NCI-H2227 treated with DMSO at 0.1 percent for 48 hours (cell line): ENCODE results near the gene CACNA2D1.
"Not testable (repeated sequence)": the region's sequence is repeated elsewhere in the genome, so short reads cannot be mapped to it uniquely, and the experiment has no call there.

Experiments
- DNase-seq: peaks from one replicate; lab custom pipeline; 2025; lab: John Stamatoyannopoulos, UW

The CACNA2D1 gene

GRCh38 chr7:82393076-82393839 lies 50.3 kb downstream of the CACNA2D1 start:
- DNase-seq: no peak

- DNase-seq: no peak
Measured at GRCh38 chr7:82390936-82391335, 52.6 kb downstream of the CACNA2D1 start.

DNA sequence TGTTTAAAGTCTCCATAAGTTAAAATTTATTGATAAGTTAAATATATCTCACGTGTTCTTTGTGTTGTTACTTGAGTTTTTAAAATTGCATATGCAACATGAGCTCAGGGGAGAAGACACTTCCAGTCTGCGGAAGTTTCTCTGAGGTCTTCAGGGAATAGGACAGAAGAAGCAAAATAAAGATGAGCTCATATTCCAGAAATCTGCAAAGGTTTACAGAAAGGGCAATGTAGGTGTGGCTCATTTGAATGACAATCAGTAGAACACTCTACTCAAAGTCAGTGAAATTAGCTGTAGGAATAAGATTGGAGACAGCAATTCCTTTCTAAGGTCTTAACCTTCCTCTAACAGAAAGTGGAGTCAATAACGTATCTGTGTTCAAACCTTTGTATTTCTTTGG lies 53.7 kb downstream of the CACNA2D1 start:
- no peak for DNase-seq

DNA sequence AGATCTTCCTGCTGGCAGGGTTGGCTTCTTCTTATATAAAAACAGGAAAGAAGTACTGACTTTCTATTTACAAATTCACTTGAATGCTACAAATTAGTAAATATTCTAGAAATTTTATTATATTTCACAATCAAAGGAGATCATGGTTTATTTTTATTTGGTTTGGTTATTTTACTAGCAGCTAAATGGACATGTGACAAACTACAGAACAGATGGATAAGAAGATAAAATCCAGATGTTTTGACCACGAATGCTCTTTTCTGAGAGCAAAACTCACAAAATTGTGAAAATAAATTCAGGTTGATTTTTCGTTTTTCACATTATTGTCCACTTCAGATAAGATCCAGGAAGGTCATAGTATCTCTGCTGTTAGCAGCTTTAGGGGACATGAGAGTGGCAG lies 55.4 kb downstream of the CACNA2D1 start:
- no peak for DNase-seq

- DNase-seq: not testable (repeated sequence)
Measured at GRCh38 chr7:82386571-82386970, 57.0 kb downstream of the CACNA2D1 start.

- DNase-seq: no peak
Measured at GRCh38 chr7:82384779-82385178, 58.8 kb downstream of the CACNA2D1 start.

DNA sequence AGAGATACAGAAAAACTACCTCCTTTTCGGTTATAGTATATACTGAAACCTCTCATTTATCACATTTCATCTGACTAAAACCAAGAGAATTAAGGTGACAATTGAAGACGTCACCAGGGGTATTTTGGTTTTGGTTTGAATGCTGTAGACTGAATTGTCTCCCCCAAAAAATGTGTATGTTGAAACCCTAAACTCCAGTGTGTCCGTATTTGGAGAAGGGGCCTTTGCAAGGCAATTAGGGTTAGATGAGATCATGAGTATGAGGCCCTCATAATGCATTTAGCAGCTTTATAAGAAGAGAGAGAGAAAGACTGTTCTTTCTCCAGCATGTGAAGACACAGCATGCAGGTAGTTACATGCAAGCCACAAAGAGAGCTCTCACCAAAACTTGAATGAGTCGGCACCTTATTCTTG lies 59.5 kb downstream of the CACNA2D1 start:
- no peak for DNase-seq

DNA sequence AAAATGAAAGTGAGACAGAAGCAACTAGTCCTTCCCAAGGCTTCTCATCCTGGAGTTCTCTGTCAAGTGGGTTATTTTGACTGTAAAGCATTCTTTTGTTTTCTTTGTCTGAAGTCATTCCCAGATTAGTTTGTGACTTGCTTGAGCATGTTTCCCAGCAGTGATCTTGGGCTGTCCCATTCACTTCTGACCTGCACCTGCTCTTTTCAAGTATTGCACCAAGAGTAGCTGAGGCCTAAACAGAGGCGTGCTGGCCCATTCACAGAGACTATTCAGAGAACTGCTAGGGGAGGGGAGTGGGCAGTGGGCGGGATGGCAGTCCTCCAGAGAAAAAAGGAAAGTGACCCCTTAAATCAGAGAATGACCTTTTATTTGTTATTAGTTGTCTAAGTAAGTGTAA lies 61.3 kb downstream of the CACNA2D1 start:
- DNase-seq: peak; percentile 96

GRCh38 chr7:82376739-82377138 lies 66.8 kb downstream of the CACNA2D1 start:
- peak; percentile 76 for DNase-seq

- DNase-seq: no peak
Measured at GRCh38 chr7:82375713-82376112, 67.9 kb downstream of the CACNA2D1 start.

DNA sequence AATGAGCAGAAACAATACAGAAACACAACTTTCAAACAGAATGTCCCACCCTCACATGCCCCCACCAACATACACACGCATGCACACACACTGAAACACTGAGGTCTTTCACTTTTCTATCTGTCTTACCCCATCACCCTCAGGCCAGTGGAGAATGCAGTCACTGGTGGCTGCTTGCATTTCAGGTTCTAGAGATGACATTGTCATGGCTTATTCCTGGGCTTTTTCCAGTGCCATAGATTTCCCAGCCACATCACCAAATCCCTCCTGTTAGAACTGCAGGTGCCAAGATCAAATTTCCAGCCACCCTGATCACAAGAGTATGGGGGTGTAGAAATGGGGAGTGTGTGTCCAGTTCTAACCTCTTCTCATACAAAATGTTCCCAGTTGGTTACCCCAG lies 68.4 kb downstream of the CACNA2D1 start:
- DNase-seq: no peak

GRCh38 chr7:82373926-82374635 lies 69.5 kb downstream of the CACNA2D1 start:
- DNase-seq: no peak

GRCh38 chr7:82364671-82365070 lies 78.9 kb downstream of the CACNA2D1 start:
- no peak for DNase-seq

- no peak for DNase-seq
Measured at GRCh38 chr7:82364048-82364447, 79.5 kb downstream of the CACNA2D1 start.

- peak; percentile 25 for DNase-seq
Measured at GRCh38 chr7:82362129-82362706, 81.4 kb downstream of the CACNA2D1 start.

GRCh38 chr7:82360591-82361368 lies 82.8 kb downstream of the CACNA2D1 start:
- DNase-seq: no peak

DNA sequence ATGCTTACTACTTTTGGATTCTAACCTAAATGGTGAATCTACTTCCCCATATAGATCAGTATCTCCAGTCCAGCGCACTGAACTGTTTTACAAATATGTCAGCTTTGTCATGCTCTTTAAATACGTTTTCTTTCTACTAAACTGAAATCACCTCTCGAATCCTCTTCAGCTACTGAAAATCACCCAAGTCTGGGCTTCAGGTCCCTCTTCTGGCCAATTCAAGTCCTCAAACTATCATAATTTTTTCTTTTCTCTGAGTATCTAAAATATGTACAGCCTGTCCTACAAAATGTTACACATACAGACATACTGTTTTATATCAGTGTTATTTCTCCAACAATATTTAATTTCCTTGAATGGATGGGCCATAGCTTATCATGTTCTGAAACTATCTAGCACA lies 84.2 kb downstream of the CACNA2D1 start:
- DNase-seq: no peak

DNA sequence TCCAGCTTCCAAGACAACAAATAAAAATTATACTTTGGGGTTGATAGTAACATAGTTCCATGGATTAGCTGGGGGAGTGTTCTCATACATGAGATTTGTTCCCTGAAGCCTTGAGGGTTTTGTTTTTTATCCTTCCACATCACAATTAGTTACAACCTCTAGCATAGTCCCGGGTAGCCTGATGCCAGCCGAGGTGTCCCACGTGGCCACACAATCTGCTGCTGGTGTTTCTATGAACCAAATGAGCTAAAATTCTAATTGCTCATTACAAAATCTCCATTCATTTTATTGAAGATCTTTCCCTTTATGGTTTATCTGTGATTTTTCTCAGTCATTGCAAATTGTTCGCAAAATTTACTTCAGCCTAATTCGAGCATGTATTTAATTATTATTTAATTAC lies 84.7 kb downstream of the CACNA2D1 start:
- no peak for DNase-seq

DNA sequence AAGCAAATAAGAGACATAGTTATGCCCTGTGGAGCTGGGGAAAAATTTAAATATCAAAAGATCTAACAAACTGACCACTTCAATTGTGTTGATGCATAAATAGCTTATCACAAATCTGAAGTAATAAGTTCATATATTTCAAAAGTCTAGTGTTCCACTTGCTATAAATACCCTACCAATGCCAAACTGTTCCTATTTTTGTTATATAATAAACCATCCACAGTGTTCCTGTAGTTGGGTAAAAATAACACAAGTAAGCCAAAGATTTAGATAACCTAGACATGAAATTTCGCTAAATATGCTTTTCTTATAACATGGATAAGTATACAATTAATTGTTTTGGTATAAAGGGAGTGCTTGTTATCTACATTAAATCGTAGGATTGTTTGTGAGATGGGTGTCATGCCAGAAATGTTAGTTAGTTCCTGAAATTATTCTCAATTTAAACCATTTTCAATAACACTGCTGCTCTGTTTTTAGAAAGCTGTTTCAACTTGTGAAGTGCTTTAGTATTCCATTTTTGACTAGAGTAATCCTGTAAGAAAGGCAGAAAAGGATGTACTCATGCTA lies 85.5 kb downstream of the CACNA2D1 start:
- DNase-seq: no peak

- DNase-seq: no peak
Measured at GRCh38 chr7:82348251-82348650, 95.3 kb downstream of the CACNA2D1 start.

DNA sequence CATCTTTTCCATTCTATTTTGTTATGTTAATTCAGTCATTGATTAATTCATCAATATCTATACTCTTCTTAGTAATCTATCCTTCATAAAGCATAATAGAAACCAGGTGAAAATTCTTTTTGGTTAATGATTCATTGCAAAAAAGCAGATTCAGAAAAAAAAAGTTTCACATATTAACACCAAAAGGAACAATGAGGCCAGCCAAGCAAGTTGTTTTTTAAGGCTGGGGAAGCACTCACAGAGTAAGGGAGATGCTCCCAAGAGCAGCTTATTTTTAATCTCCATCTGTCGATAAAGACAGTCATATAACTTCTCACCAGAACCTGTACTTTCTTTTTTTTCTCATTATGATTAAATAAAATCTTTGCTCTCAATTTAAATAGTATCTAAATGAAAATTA lies 95.8 kb downstream of the CACNA2D1 start:
- no peak for DNase-seq

DNA sequence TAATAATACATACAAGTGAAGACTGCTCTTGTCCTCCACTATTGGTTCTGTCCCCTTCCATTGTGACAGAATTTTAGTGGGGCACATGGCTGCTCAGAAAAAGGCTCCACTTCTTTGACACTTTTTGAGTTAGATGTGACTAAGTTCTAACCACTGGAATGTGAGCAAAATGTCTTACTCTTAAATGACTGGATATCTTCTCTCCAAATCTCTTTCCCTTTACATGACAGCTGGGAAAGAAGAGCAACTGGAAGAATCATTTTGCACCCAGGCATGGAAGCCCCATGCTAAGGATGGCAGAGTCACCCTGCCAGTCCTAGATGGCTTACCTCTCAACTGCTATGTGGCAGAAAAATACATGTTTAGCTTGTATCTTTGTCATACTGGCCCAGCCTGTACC lies 97.7 kb downstream of the CACNA2D1 start:
- no peak for DNase-seq
